Fibroblast of skin of left biceps (primary cell): ENCODE measurements around the gene STK32B.
A peak's percentile ranks its signal among the peaks of the same experiment; 100 is the strongest.
"Not testable (repeated sequence)": the region's sequence is repeated elsewhere in the genome, so short reads cannot be mapped to it uniquely, and the experiment has no call there.

Source experiments
- DNase-seq, 2 experiments: peaks; one replicate each; pipeline ENCODE4 v3.0.0-alpha.2; 2013; ENCODE audit warnings: low read depth in 2 of 2

STK32B gene

GRCh38 chr4:5030221-5030620, 21.1 kb upstream of the STK32B start:
- no peak for DNase-seq

- no peak for DNase-seq
These were observed 20.4 kb upstream of the STK32B start for GRCh38 chr4:5030927-5031326.

GRCh38 chr4:5032813-5033212, 18.5 kb upstream of the STK32B start:
- DNase-seq = no peak

GRCh38 chr4:5033281-5033841, 17.9 kb upstream of the STK32B start:
- DNase-seq = no peak

GRCh38 chr4:5034206-5034605, 17.1 kb upstream of the STK32B start:
- no peak for DNase-seq

GRCh38 chr4:5036239-5036638, 15.0 kb upstream of the STK32B start:
- DNase-seq = peak; percentile 83 to 86

GRCh38 chr4:5037553-5038551, 13.4 kb upstream of the STK32B start:
- peak; percentile 93 for DNase-seq

- DNase-seq = no peak
These were observed 11.5 kb upstream of the STK32B start for GRCh38 chr4:5039800-5040199.

GRCh38 chr4:5040856-5041620, 10.2 kb upstream of the STK32B start:
- no peak for DNase-seq

- DNase-seq = no peak
These were observed 9.6 kb upstream of the STK32B start for GRCh38 chr4:5041699-5042098.

- DNase-seq = no peak
These were observed 7.7 kb upstream of the STK32B start for GRCh38 chr4:5043579-5043978.

- no peak for DNase-seq
These were observed 6.9 kb upstream of the STK32B start for GRCh38 chr4:5044341-5044740.

- DNase-seq = no peak
These were observed 6.2 kb upstream of the STK32B start for GRCh38 chr4:5045097-5045496.

GRCh38 chr4:5048721-5049120, 2.6 kb upstream of the STK32B start:
- no peak for DNase-seq

GRCh38 chr4:5050520-5051277, 581 bp upstream of the STK32B start:
- DNase-seq = peak; percentile 25 to 31

GRCh38 chr4:5052204-5052702, 973 bp downstream of the STK32B start:
- no peak for DNase-seq

- DNase-seq = no peak
These were observed 1.6 kb downstream of the STK32B start for GRCh38 chr4:5052726-5053425.

GRCh38 chr4:5054532-5054931, 3.3 kb downstream of the STK32B start:
- DNase-seq = no peak

GRCh38 chr4:5055411-5055810, 4.1 kb downstream of the STK32B start:
- no peak for DNase-seq

GRCh38 chr4:5066101-5066500, 14.8 kb downstream of the STK32B start:
- DNase-seq = no peak

- DNase-seq = not testable (repeated sequence)
These were observed 15.7 kb downstream of the STK32B start for GRCh38 chr4:5066968-5067367.
